SH-SY5Y (cell line): ENCODE data around the gene CORIN.

ENCODE experiments used
- GATA2 ChIP-seq: IDR thresholded peaks from 2 replicates; pipeline ENCODE4 v1.6.1; 2011; ENCODE audit warnings: mild to moderate bottlenecking, low read depth, low read length
- GATA3 ChIP-seq: IDR thresholded peaks from 2 replicates; pipeline ENCODE4 v1.6.1; 2011; ENCODE audit warnings: low read depth, mild to moderate bottlenecking, low read length, moderate library complexity

GRCh38 chr4:47650584-47651130 is 187.2 kb downstream of the CORIN start:
- TF ChIP-seq GATA2: no peak
- TF ChIP-seq GATA3: no peak
